SK-MEL-5 (cell line): Measurements from ENCODE around the gene GNG13. TPM values are rescaled to one million over a fixed set of nuclear protein-coding genes. Genes with fewer than 3 reads are reported as not detected.
"Not testable (repeated sequence)": the region's sequence is repeated elsewhere in the genome, so short reads cannot be mapped to it uniquely, and the experiment has no call there.

Experiments used
- DNase-seq: peaks from one replicate; pipeline ENCODE4 v3.0.0-alpha.2; 2016; ENCODE audit warnings: low read depth, low spot score
- in situ Hi-C: cut with HindIII; loops from 2 replicates; pipeline ENCODE4 v1.10.0; 2016; ENCODE audit warnings: low sequenced_read_pairs, high pct_unique_total_duplicates, low pct_unique_long_range_greater_than_20kb
- polyA plus RNA-seq, 2 experiments: library from polyadenylated mRNA; depleted of rRNA; stranded (reverse); fragments of >200 nt; gene quantifications; 2 replicates each; pipeline ENCODE4 v1.2.3, GENCODE V29; 2015
- total RNA-seq: library from RNA; depleted of rRNA; stranded (reverse); fragments of >200 nt; shearing (Covaris generic); gene quantifications from 2 replicates; pipeline ENCODE4 v1.2.3, GENCODE V29; 2014; rRNA removed

Gene GNG13, protein sequence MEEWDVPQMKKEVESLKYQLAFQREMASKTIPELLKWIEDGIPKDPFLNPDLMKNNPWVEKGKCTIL
- total RNA-seq = not detected in 2 replicates
- polyA plus RNA-seq (2015; cell fraction: cytosol; rRNA removed) = not detected in 2 replicates
- polyA plus RNA-seq (2015; cell fraction: nucleus; rRNA removed) = not detected in 2 replicates

DNA sequence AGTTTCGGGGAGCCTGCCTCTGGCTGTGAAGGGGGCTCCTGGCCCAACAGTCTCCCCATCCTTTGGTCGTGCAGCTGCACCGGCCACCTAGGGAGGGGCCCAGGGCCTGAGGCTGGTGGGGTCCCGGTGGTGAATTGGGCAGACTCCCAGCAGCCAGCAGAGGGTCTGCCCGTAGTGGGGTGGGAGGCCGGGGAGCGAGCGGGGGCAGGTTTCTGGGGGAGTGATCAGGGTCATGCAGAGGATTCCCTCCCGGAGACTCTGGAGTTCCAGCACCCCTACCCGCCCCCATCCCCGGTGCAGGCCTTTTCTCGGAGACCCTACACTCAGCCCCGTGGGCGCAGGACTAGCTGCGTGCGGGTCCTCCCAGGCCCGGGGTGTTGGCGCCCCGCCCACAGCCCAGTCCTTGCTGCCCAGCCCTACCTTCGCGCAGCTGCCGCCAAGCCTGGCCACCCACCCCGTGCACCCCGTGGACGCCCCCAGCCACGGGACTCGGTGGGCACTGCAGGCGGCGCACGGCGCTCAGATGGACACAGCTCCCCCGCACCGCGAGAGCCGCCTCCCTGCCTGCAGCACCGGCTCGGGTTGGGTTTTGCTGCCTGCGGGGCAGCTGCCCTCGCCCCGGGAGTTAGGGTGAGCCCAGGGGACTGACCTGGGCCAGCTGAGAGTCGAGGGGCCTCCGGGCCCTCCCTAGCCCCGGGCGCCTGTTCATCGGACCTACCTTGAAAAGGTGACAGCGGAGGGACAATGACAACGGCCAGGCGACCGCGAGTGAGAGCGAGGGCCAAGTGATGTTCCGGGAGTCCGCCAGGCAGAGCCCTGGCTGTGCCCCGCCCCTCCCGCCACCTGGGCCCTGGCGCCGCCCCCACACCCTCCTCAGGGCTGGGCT is at the start of gene GNG13:
TSS of gene GNG13 (minus strand) at position 787 of the 886 bp plus-strand sequence. CDS start 1,657 bp downstream, outside the sequence.
- DNase-seq = no peak
- in situ Hi-C loops = no loop called here

DNA sequence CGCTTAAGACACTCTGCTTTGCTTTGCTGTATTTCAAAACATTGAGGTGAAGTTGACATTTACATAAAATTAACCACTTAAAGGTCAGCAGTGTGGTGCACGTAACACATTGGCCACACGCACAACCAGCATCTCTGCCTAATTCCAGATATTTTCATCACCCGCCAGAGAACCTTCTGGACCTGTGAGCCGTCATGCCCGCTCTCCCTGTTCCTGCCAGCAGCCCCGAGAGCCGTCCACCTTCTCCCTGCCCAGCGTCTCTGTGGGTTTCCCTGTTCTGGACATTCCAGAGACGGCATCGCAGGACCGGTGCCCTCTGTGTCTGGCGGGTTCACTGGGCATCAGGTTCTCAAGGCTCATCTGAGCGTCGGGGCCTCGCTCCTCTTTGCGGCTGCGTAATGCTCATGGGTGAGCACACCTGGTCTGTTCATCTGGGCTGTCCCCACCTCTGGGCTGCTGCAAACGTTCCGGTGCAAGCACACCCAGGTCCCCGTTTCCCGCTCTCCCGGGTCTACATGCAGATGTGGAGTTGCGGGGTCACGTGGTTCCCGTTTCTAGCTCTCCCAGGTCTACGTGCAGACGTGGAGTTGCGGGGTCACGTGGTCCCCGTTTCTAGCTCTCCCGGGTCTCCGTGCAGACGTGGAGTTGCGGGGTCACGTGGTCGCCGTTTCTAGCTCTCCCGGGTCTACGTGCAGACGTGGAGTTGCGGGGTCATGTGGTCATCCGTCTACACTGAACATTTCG is 48.1 kb upstream of the GNG13 start:
- in situ Hi-C loops = no loop called here
- no peak for DNase-seq

DNA sequence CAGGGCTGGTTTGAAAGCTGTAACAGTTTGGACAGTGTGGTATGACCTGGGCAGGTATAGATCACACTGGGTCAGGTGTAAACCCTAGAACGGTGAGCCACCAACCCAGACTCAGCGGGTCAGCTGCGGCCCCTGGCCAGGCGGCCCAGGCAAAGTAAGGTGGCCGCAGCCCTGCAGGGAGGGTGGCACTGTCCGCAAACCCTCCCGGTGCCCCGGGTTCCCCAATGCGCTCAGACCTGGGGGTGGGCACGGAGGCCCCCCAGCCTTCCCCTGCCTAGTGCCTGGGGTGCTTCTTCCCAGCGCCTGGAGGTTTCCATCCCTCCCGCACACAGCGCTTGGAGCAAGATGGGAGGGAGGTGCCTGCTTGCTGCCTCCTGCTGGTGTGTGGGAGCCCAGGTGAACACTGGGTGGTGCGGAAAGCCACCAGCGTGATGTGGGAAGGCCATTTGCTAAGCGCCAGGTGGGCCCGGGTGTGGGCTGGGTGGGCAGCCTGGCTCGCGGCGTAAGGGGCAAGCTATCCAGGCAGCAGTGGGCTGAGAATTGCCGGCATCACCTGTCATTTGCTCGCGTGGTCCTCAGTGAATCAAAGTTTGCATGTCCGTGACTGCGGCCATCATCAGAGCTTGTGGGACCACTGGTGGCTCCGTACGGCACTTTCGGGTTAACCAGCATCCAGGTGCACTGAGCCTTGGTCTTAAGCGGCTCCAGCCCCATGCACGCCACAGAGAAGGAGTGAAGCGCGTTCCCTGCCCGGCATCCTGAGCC is 47.3 kb upstream of the GNG13 start:
- DNase-seq = no peak
- in situ Hi-C loops = no loop called here

DNA sequence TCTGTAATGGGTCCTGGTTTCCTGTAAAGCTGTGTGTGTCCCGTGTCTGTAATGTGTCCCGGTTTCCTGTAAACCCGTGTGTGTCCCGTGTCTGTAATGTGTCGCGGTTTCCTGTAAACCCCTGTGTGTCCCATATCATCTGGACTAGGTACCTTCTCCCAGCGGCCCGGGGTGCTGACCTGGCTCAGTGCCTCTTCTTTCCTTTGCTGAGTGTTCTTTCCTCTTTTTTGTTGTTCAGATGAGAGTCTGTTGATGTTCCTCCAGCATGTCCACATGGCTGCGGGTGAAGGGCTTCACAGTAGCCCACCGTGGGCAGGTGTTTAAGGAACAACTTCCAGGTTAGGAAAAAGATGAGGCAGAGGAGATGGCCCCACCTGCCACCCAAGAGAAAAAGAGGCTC is 46.6 kb upstream of the GNG13 start:
- DNase-seq = no peak
- in situ Hi-C loops = no loop called here

DNA sequence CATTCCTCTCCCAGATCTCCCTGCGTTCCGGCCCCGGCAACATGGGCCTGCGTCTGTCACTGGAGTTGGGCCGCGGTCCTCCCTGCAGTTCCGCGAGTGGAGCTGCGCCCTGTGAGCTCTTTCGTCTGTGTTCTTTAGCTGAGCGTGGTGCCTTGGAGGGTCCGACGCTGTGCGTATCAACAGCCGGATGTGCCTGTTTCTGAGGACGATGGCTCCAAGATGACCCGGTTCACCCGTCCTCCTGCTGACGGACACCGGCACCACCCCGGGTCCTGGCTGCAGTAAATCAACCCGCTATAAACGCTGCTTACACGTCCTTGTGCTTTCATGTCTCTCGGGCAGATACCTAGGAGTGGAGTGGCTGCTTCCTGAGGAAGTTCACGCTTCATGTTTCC is 44.8 kb upstream of the GNG13 start:
- DNase-seq = no peak
- in situ Hi-C loops = no loop called here

DNA sequence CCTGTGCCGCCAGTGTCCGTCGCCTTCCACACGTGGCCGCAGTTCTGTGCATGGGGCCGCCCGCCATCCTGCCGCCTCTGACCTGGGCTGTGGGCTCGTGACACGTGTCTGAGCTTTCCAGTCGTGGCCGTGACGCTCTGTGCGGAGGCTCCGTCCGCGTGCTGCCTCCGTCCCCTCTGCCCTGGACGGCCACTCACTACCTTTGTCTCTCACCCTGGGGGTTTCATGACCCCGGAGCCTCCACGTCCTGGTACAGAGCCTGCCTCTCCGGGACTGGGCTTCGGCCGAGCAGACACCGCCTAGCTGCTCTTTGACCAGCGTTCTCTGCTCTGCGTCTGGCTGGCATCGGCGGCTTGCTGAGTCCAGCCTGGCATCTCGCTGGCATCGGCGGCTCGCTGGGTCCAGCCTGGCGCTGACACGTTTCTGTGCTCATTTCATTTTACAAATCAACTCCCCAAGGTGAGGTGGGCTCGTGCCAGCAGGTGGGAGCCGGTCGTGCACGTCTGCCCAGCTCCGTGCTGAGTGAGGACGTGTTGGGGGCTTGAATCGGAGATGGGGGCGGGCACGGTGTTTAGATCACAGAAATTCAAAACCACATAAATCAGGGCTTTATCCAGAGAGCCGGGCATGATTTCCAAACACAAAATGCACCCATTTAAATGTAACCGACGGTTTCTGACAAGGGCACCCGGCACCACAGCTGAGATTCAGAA is 44.3 kb upstream of the GNG13 start:
- no peak for DNase-seq
- in situ Hi-C loops = no loop called here

DNA sequence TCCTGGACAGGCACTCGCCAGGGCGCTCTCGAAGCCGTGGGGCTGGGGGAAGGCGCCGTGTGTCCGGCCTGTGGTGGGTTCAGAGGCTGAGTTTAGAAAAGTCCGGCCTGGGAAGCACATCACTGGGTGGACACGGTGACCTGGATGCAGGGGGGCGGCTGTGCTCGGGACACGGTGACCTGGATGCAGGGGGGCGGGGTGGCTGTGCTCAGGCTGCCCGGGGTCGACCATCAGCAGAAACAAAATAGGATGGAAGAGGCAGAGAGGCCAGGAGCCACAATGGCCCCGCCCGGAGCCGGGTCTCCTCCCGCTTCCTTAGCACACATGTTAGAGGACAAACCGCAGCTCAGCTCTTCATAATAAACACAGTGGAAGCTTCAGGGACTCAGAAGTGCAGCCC is 43.2 kb upstream of the GNG13 start:
- in situ Hi-C loops = no loop called here

DNA sequence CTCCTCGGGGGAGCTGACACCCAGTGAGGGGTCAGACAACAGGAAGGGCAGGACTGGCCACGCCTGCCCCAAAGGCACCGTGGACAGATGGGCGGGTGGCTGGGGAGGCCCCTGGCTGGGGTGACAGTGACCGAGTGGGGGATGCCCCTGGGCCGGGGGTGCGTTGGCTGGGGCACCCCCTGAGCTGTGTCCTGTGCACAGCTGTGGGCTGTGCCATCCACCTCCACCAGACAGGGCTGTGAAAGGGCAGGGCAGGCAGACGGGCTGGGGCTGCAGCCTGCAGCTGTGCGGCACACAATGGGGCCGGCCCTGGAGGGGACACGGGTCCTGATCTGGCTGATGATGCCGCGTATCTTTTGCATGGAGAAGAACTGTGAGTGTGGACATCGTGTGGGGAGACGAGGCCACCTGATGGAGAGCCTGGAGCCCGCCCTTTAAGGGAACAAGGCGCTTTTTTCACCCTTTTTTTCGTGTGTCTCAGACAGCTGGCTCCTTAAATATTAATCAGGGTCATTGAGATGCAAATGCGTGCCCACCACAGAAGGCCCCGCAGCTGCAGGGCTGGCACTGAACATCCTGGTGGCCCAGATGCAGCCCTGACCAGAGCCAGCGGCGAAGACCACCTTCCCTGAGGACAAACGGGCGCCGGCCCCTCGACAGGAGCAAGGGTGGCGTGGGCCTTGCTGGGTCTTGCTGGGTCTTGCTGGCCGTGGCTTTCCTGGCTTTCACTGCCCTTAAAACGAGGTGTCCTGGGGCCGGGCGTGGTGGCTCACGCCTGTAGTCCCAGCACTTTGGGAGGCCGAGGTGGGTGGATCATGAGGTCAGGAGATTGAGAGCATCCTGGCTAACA is 42.4 kb upstream of the GNG13 start:
- in situ Hi-C loops = no loop called here
- no peak for DNase-seq

More for the DNA sequence above, 43.2 kb upstream of the GNG13 start:
- no peak for DNase-seq

DNA sequence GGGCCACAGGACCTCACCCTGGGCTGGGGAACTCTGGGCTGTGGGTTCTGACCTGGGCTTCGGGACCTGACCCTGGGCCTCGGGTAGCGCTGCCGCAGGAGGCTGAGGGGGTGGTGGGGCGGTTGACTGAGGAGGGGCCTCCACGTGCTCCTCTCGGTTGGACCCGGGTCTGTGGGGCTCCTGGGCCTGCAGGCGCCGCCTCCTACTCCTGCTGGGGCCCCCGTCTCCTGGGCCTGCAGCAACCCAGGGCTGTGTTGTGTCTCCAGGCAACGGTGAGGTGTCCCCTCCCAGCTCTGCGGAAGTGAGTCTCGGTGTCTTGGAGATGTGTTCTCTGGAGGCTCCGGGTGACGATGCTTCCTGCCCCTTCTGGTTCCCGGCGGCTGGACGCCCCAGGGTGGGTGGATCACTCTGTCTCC is 41.5 kb upstream of the GNG13 start:
- in situ Hi-C loops = no loop called here
- no peak for DNase-seq

DNA sequence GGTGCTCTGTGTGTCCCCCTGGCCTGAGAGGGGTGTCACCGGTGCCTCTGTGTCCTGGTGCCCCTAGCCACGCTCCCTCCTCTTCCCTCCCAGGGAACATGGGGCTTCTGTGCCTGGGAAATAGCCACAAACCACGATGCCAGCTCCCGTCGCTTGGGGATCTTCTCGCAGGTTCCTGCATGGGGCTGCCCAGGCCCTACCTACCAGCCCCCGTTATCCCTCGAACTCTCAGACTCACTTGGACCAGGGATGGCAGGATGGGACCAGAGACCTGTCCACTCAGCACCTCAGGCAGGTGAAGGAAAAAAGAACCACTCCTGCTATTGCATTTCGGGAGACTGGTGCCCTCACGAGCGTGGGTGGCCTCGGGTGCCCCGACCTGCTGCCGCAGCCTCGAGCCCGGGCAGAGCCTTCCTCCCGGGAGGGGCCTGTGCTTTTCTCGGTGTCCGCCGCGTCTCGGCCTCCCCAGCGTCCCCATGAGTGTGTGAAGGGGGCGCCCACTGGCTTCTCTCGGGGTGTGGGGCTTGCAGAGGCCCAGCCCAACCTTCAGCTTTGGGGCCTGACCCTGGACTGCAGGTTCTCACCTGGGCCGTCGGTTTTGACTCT is 41.0 kb upstream of the GNG13 start:
- no peak for DNase-seq
- in situ Hi-C loops = no loop called here

DNA sequence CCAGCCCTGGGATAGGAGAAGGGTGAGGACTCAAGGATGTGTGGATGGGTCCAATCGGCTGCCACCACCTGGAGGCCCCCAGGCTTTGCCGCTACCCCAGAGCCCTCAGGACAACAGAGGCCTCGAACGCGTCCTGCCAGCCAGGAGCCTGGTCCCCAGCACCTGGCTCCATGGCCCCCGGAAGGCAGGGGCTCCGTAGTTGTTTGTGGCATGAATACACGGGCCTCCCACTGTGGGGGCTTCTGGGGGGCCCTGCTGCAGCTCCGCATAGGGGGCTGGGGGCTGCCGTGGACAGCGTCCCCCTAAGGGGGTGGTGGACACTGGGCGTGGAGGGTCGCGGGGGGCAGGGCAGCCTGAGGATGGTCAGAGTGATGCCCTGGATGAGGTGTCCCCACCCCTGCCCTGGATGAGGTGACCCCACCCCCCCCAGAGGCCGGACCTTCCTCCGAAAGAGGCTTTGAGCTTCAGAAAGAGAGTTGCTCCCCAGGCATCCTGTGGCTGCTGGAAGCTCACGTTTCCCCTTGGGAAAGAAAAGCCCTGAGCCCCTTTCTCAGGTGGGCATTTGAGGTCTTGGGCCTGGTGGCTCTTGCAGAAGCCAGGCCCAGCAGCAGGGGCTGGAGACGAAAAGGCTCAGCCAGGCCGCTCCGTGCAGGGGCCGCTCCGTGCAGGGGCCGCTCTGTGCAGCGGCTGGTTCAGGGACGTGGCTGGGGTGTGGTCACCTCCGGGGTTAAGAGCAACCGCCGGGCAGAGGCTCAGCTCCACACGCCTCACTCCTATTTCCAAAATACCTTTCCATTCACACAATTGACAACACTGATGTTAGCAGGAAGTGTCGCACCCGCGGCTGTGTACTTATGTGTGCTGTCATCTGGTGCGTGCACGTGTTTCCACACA is 40.3 kb upstream of the GNG13 start:
- in situ Hi-C loops = no loop called here
- DNase-seq = no peak

DNA sequence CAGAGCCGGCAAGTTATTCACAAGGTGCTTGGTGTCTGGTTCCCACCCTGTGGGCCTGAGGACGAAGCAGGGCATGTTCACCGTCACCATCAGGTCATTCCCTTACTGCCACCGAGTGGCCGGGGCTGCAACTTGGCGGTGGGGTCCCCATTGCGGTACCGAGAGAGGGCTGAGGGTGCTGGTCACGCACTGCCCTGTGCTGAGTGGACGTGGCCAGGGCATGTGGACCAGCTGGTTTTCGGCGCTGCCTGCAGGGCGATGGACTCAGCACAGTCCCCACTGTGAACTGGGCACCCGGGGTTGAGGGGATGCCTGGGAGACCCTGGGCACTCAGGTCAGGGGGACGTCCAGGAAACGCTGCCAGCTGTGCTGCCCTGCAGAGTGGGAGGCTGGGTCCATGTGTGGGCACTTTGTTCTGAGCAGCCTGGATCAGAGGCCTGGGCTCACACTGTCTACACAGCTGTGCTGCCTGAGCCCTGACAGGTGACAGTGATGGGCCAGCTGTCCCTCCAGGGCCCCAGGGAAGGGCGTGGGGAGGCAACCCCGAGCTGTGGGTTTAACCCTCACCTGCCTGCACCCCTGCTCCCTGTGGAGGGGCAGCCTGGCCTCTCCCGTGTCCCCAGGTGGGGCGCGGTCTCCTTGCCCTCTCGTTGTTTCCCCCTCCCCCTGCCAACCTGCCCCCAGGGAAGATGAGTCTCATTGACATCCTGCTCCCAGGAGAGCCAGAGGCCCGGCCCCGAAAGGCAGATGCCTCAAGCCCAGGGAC is 39.3 kb upstream of the GNG13 start:
- DNase-seq = no peak
- in situ Hi-C loops = no loop called here

DNA sequence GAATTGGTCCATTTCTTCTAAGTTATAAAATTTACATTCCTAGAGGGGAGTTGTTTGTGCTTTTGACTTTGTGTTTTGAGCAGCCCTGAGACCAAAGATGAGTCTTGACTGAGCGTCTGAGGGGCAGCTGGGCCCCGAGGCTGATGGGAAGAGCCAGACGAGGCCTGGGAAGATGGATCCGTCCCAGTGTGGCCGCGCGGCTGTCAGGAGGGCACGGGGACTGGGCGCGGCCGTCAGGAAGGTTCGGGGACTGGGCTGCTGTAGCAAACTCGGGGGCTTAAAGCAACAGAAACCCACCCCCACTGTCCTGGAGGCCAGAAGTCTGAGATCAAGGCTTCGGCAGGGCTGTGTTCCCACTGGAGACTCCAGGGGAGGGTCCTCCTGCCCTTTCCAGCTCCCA is 38.2 kb upstream of the GNG13 start:
- in situ Hi-C loops = no loop called here
- DNase-seq = no peak

DNA sequence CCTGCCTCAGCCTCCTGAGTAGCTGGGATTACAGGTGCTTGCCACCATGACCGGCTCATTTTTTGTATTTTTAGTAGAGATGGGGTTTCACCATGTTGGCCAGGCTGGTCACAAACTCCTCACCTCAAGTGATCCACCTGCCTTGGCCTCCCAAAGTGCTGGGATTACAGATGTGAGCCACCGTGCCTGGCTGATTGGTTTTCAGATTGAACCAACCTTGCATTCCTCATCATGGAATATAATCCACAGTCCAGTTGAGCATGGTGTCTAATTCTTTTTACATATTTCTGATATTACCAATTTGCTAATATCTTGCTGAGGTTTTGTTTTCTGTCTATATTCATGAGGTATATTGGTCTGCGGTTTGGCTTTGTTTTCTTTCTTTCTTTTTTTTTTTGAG is 36.3 kb upstream of the GNG13 start:
- DNase-seq, in situ Hi-C loops: not testable (repeated sequence)
